SK-N-SH treated with all-trans-retinoic acid at 6 μM for 48 hours (cell line): ENCODE measurements around the gene EPHA4.

Experiments
- ATAC-seq: fragments of 200-7000 bp; cut with Tn5 transposase; 3 replicates; pipeline ENCODE4 v1.9.1; 2020; ENCODE audit warnings: mild to moderate bottlenecking, moderate library complexity
- BACH2 ChIP-seq: fragments of 250-450 bp; sonication (Bioruptor Pico); IDR thresholded peaks from 2 replicates; pipeline ENCODE4 v1.9.0; 2021; ENCODE audit warnings: mild to moderate bottlenecking, borderline replicate concordance
- CREB5 ChIP-seq: fragments of 250-450 bp; sonication (Bioruptor Pico); IDR thresholded peaks from 2 replicates; pipeline ENCODE4 v1.5.1; 2020; ENCODE audit warnings: low read depth, mild to moderate bottlenecking, moderate library complexity
- CSDC2 ChIP-seq: fragments of 250-450 bp; sonication (Bioruptor Pico); IDR thresholded peaks from 2 replicates; pipeline ENCODE4 v1.5.0; 2020; ENCODE audit warnings: mild to moderate bottlenecking, moderate library complexity
- ESRRG ChIP-seq: fragments of 250-450 bp; sonication (Bioruptor Pico); IDR thresholded peaks from 2 replicates; pipeline ENCODE4 v1.6.1; 2021; ENCODE audit warnings: mild to moderate bottlenecking
- GLIS3 ChIP-seq: fragments of 250-450 bp; sonication (Bioruptor Pico); IDR thresholded peaks from 2 replicates; pipeline ENCODE4 v1.5.0; 2020; ENCODE audit warnings: mild to moderate bottlenecking, moderate library complexity
- ISL1 ChIP-seq: fragments of 250-450 bp; sonication (Bioruptor Pico); IDR thresholded peaks from 2 replicates; pipeline ENCODE4 v2.1.2; 2022; ENCODE audit warnings: mild to moderate bottlenecking, moderate library complexity
- OSR1 ChIP-seq: fragments of 250-450 bp; sonication (Bioruptor Pico); IDR thresholded peaks from 2 replicates; pipeline ENCODE4 v1.8.0; 2022; ENCODE audit warnings: moderate library complexity, mild to moderate bottlenecking, inconsistent platforms
- PATZ1 ChIP-seq: fragments of 250-450 bp; sonication (Bioruptor Pico); IDR thresholded peaks from 2 replicates; pipeline ENCODE4 v1.8.0; 2020; ENCODE audit warnings: mild to moderate bottlenecking, moderate library complexity, borderline replicate concordance
- POU6F1 ChIP-seq: fragments of 250-450 bp; sonication (Bioruptor Pico); IDR thresholded peaks from 2 replicates; pipeline ENCODE4 v1.8.0; 2021; ENCODE audit warnings: low read depth, mild to moderate bottlenecking, moderate library complexity, borderline replicate concordance
- SNAI2 ChIP-seq: fragments of 250-450 bp; sonication (Bioruptor Pico); IDR thresholded peaks from 2 replicates; pipeline ENCODE4 v1.5.0; 2020; ENCODE audit warnings: mild to moderate bottlenecking, moderate library complexity
- TCF4 ChIP-seq: fragments of 250-450 bp; sonication (Bioruptor Pico); IDR thresholded peaks from 2 replicates; pipeline ENCODE4 v1.8.0; 2021; ENCODE audit warnings: mild to moderate bottlenecking, moderate library complexity, borderline replicate concordance
- TOX ChIP-seq: fragments of 250-450 bp; sonication (Bioruptor Pico); IDR thresholded peaks from 2 replicates; pipeline ENCODE4 v1.8.0; 2021; ENCODE audit warnings: mild to moderate bottlenecking, moderate library complexity, borderline replicate concordance
- TSHZ2 ChIP-seq: fragments of 250-450 bp; sonication (Bioruptor Pico); IDR thresholded peaks from 2 replicates; pipeline ENCODE4 v1.5.0; 2020; ENCODE audit warnings: mild to moderate bottlenecking, moderate library complexity
- ZC3H10 ChIP-seq: fragments of 250-450 bp; sonication (Bioruptor Pico); IDR thresholded peaks from 2 replicates; pipeline ENCODE4 v1.5.1; 2021; ENCODE audit warnings: mild to moderate bottlenecking, moderate library complexity
- ZFP3 ChIP-seq: fragments of 250-450 bp; sonication (Bioruptor Pico); IDR thresholded peaks from 2 replicates; pipeline ENCODE4 v1.5.0; 2020; ENCODE audit warnings: mild to moderate bottlenecking, moderate library complexity
- ZFP30 ChIP-seq: fragments of 450-650 bp; formaldehyde crosslinking; IDR thresholded peaks from 2 replicates; pipeline ENCODE4 v1.5.0; 2022; ENCODE audit warnings: mild to moderate bottlenecking, moderate library complexity
- ZNF565 ChIP-seq: fragments of 450-650 bp; formaldehyde crosslinking; conservative IDR thresholded peaks from 2 replicates; pipeline ENCODE4 v1.5.0; 2020; ENCODE audit warnings: low read depth, mild to moderate bottlenecking, moderate library complexity
- ZNF70 ChIP-seq: fragments of 450-650 bp; formaldehyde crosslinking; IDR thresholded peaks from 2 replicates; pipeline ENCODE4 v1.5.0; 2020; ENCODE audit warnings: mild to moderate bottlenecking, moderate library complexity
- ZNF8 ChIP-seq: fragments of 450-650 bp; formaldehyde crosslinking; IDR thresholded peaks from 2 replicates; pipeline ENCODE4 v1.5.0; 2020; ENCODE audit warnings: mild to moderate bottlenecking, moderate library complexity

EPHA4 gene

GRCh38 chr2:221569425-221569845, 2.7 kb downstream of the EPHA4 start:
- no peak for ATAC-seq
- no peak for TF ChIP-seq TCF4
- TF ChIP-seq POU6F1 = no peak
- no peak for TF ChIP-seq BACH2 (CRISPR knock-in tag)
- TF ChIP-seq CSDC2 (CRISPR knock-in tag) = no peak
- TF ChIP-seq ZNF8 (CRISPR knock-in tag) = no peak

- ATAC-seq = no peak
- TF ChIP-seq OSR1 (no peak), ZFP30 (CRISPR knock-in tag) (no peak), ZNF565 (CRISPR knock-in tag) (no peak), ZFP3 (no peak), POU6F1 (no peak), ZC3H10 (CRISPR knock-in tag) (no peak), ISL1 (CRISPR knock-in tag) (no peak), GLIS3 (CRISPR knock-in tag) (no peak), CSDC2 (CRISPR knock-in tag) (no peak)
Observed at GRCh38 chr2:221568299-221568698, 3.8 kb downstream of the EPHA4 start.

- TF ChIP-seq PATZ1 (no peak), SNAI2 (CRISPR knock-in tag) (no peak), ZFP3 (no peak), GLIS3 (CRISPR knock-in tag) (no peak), ZNF8 (CRISPR knock-in tag) (no peak), TOX (CRISPR knock-in tag) (no peak), ZNF565 (CRISPR knock-in tag) (no peak), TCF4 (no peak), CSDC2 (CRISPR knock-in tag) (no peak)
- ATAC-seq = no peak
Observed at GRCh38 chr2:221567809-221568208, 4.3 kb downstream of the EPHA4 start.

GRCh38 chr2:221567231-221567760, 4.8 kb downstream of the EPHA4 start:
- no peak for ATAC-seq
- TF ChIP-seq PATZ1 = no peak
- no peak for TF ChIP-seq SNAI2 (CRISPR knock-in tag)
- TF ChIP-seq CSDC2 (CRISPR knock-in tag) = no peak
- no peak for TF ChIP-seq ZFP30 (CRISPR knock-in tag)
- TF ChIP-seq TSHZ2 (CRISPR knock-in tag) = no peak
- TF ChIP-seq TOX (CRISPR knock-in tag) = no peak
- no peak for TF ChIP-seq ZNF70 (CRISPR knock-in tag)
- no peak for TF ChIP-seq ZC3H10 (CRISPR knock-in tag)
- no peak for TF ChIP-seq CREB5 (CRISPR knock-in tag)
- TF ChIP-seq POU6F1 = no peak
- no peak for TF ChIP-seq ESRRG (CRISPR knock-in tag)
- TF ChIP-seq, all 23 proteins: peak for 0
